Renal cortical epithelial cell (primary cell): ENCODE data around the gene AKNAD1. TPM values are rescaled to one million over a fixed set of nuclear protein-coding genes. Genes with fewer than 3 reads are reported as not detected.

ENCODE experiments used
- DNase-seq: peaks from one replicate; pipeline ENCODE4 v3.0.0-alpha.2; 2011; ENCODE audit warnings: low read depth
- total RNA-seq: library from RNA; depleted of rRNA; stranded (reverse); fragments of >200 nt; gene quantifications from 2 replicates; pipeline ENCODE4 v1.2.3, GENCODE V29; 2014

Gene AKNAD1
- total RNA-seq, 1 donor from 2014 or later: not detected

- peak; percentile 8 for DNase-seq
These were observed 26.5 kb downstream of the AKNAD1 start for GRCh38 chr1:108830119-108831008.

GRCh38 chr1:108829498-108829916 is 27.4 kb downstream of the AKNAD1 start:
- DNase-seq: peak; percentile 68

GRCh38 chr1:108828074-108828961 is 28.6 kb downstream of the AKNAD1 start:
- DNase-seq: peak; percentile 80

- no peak for DNase-seq
These were observed 30.7 kb downstream of the AKNAD1 start for GRCh38 chr1:108826081-108826635.

GRCh38 chr1:108824051-108824450 is 32.8 kb downstream of the AKNAD1 start:
- no peak for DNase-seq

GRCh38 chr1:108823632-108824031 is 33.3 kb downstream of the AKNAD1 start:
- no peak for DNase-seq

GRCh38 chr1:108819878-108820277 is 37.0 kb downstream of the AKNAD1 start:
- no peak for DNase-seq

- no peak for DNase-seq
These were observed 39.1 kb downstream of the AKNAD1 start for GRCh38 chr1:108817811-108818210.

- DNase-seq: peak; percentile 10
These were observed 39.9 kb downstream of the AKNAD1 start for GRCh38 chr1:108817016-108817415.

- DNase-seq: peak; percentile 93
These were observed 40.6 kb downstream of the AKNAD1 start for GRCh38 chr1:108816049-108816893.

- DNase-seq: no peak
These were observed 41.3 kb downstream of the AKNAD1 start for GRCh38 chr1:108815566-108815965.

GRCh38 chr1:108814343-108815125 is 42.4 kb downstream of the AKNAD1 start:
- DNase-seq: peak; percentile 33

- DNase-seq: no peak
These were observed 43.6 kb downstream of the AKNAD1 start for GRCh38 chr1:108813326-108813725.

GRCh38 chr1:108811611-108812010 is 45.3 kb downstream of the AKNAD1 start:
- DNase-seq: no peak

GRCh38 chr1:108808438-108808837 is 48.5 kb downstream of the AKNAD1 start:
- DNase-seq: no peak

GRCh38 chr1:108803548-108803947 is 53.3 kb downstream of the AKNAD1 start:
- no peak for DNase-seq

- peak; percentile 42 for DNase-seq
These were observed 55.8 kb downstream of the AKNAD1 start for GRCh38 chr1:108801101-108801500.

GRCh38 chr1:108799001-108799400 is 57.9 kb downstream of the AKNAD1 start:
- no peak for DNase-seq

- DNase-seq: no peak
These were observed 64.5 kb downstream of the AKNAD1 start for GRCh38 chr1:108792420-108792819.

- no peak for DNase-seq
These were observed 65.1 kb downstream of the AKNAD1 start for GRCh38 chr1:108791790-108792189.
